Esophagus squamous epithelium (tissue), 5 donors: Measurements from ENCODE around the gene MMP27. TPM values are rescaled to one million over a fixed set of nuclear protein-coding genes. Genes with fewer than 3 reads are reported as not detected.

Source experiments
- DNase-seq: peaks from one replicate; lab custom pipeline; 2025; lab: John Stamatoyannopoulos, UW
- H3K27ac ChIP-seq, 4 donors: fragments of 200-600 bp; sonication (generic); one replicate each; pipeline ENCODE4 v1.5.1; 2016 to 2019; ENCODE audit warnings: mild to moderate bottlenecking in 1 of 4
- H3K27me3 ChIP-seq, 4 donors: fragments of 200-600 bp; sonication (generic); 1 replicate in 3 of 4; 2 replicates in 1 of 4; pipeline versions ENCODE4 v1.5.1 to v1.6.0; 2017 to 2021; ENCODE audit warnings: antibody characterized with exemption in 1 of 4
- H3K36me3 ChIP-seq, 3 donors: fragments of 200-600 bp; sonication (generic); one replicate each; pipeline ENCODE4 v1.5.1; 2016 to 2019
- H3K4me1 ChIP-seq, 3 donors: fragments of 200-600 bp; sonication (generic); one replicate each; pipeline ENCODE4 v1.5.1; 2017 to 2019
- H3K4me3 ChIP-seq, 4 donors: fragments of 200-600 bp; sonication (generic); 1 replicate in 3 of 4; 2 replicates in 1 of 4; pipeline ENCODE4 v1.5.1; 2016 to 2019; ENCODE audit warnings: mild to moderate bottlenecking in 2 of 4, moderate library complexity in 1 of 4
- H3K9me3 ChIP-seq, 3 donors: fragments of 200-600 bp; sonication (generic); one replicate each; pipeline ENCODE4 v1.5.1; 2016 to 2019
- CTCF ChIP-seq, 6 experiments: fragments of 450-650 bp in 4 of 6; fragments of 200-600 bp in 2 of 6; sonication (generic) in 2 of 6; IDR thresholded peaks; one replicate each; pipeline ENCODE4 v1.5.1; 2016 to 2019; ENCODE audit warnings: antibody characterized with exemption in 6 of 6, mild to moderate bottlenecking in 4 of 6, moderate library complexity in 4 of 6
- POLR2A ChIP-seq, 4 donors: fragments of 450-650 bp; IDR thresholded peaks; one replicate each; pipeline ENCODE4 v1.6.1; 2017; ENCODE audit warnings: antibody characterized with exemption in 4 of 4, mild to moderate bottlenecking in 4 of 4, moderate library complexity in 3 of 4
- WGBS, 2 donors: methylation state at CpG; one replicate each; pipeline ENCODE4 v1.1.5; 2018; 5-methylcytosine and 5-hydroxymethylcytosine counted together
- intact Hi-C: fragments of 100-400 bp; cut with DNase I; formaldehyde crosslinking; loops from one replicate; pipeline ENCODE4 v1.15.0; 2022
- total RNA-seq, 4 donors: library from RNA; depleted of rRNA; stranded (reverse); fragments of >200 nt; gene quantifications; one replicate each; pipeline ENCODE4 v1.1.0, GENCODE V29; 2016
- donor health status: DM: yes; HTN: yes; CAD: no.

Gene MMP27
- total RNA-seq, 4 donors from 2014 or later, result 0.19 TPM; not detected in 3

- intact Hi-C loops, result no loop called here
Observed at GRCh38 chr11:102724904-102725500, 19.4 kb upstream of the MMP27 start, which contains the start of gene MMP8. TSS of gene MMP8 (minus strand) at chr11:102724954. CDS start at chr11:102724855, 99 bp downstream.

GRCh38 chr11:102722821-102723220 is 17.3 kb upstream of the MMP27 start:
- Histone ChIP-seq H3K36me3 (no peaks in the 10 kb centered on the region), H3K27me3 (no peaks in the 10 kb centered on the region), H3K4me3 (no peak overlapping the region), H3K4me1 (no peaks in the 10 kb centered on the region), H3K27ac (no peak overlapping the region), H3K9me3 (no peaks in the 10 kb centered on the region)
- no peak for TF ChIP-seq POLR2A (IDR thresholded peaks at IDR 0.05)
- no peak for TF ChIP-seq CTCF (IDR thresholded peaks at IDR 0.05)
- intact Hi-C loops, result no loop called here
- DNase-seq, result no peak

More at GRCh38 chr11:102724904-102725500, 19.4 kb upstream of the MMP27 start, which contains the start of gene MMP8:
- Histone ChIP-seq H3K4me1 (no peaks in the 10 kb centered on the region), H3K27me3 (no peaks in the 10 kb centered on the region), H3K9me3 (no peaks in the 10 kb centered on the region), H3K27ac (no peak within 1 kb of the TSS), H3K36me3 (no peaks in the 10 kb centered on the region), H3K4me3 (no peak within 1 kb of the TSS)
- DNase-seq, result no peak
- TF ChIP-seq POLR2A (IDR thresholded peaks at IDR 0.05) (no peak), CTCF (IDR thresholded peaks at IDR 0.05) (no peak)
- 36 to 54% methylated on average over 2 of the region's 2 CpGs for WGBS, 2 donors

GRCh38 chr11:102719620-102720277 is 14.2 kb upstream of the MMP27 start:
- intact Hi-C loops, result no loop called here
- 31 to 47% methylated on average over 4 of the region's 4 CpGs for WGBS, 2 donors
- Histone ChIP-seq H3K4me3 (no peak overlapping the region), H3K4me1 (no peaks in the 10 kb centered on the region), H3K36me3 (no peaks in the 10 kb centered on the region), H3K27ac (no peak overlapping the region), H3K9me3 (no peaks in the 10 kb centered on the region), H3K27me3 (no peaks in the 10 kb centered on the region)
- TF ChIP-seq POLR2A (IDR thresholded peaks at IDR 0.05), result no peak
- TF ChIP-seq CTCF (IDR thresholded peaks at IDR 0.05), result no peak
- no peak for DNase-seq

- no peaks in the 10 kb centered on the region for H3K9me3 ChIP-seq
- no peak for TF ChIP-seq POLR2A (IDR thresholded peaks at IDR 0.05)
- H3K4me1 ChIP-seq, result no peaks in the 10 kb centered on the region
- H3K27ac ChIP-seq, result no peak overlapping the region
- no peaks in the 10 kb centered on the region for H3K36me3 ChIP-seq
- H3K27me3 ChIP-seq, result no peaks in the 10 kb centered on the region
- no peak overlapping the region for H3K4me3 ChIP-seq
- DNase-seq, result no peak
- intact Hi-C loops, result no loop called here
Observed at GRCh38 chr11:102717280-102717679, 11.7 kb upstream of the MMP27 start.

GRCh38 chr11:102716527-102716926 is 11.0 kb upstream of the MMP27 start:
- Histone ChIP-seq H3K36me3 (no peaks in the 10 kb centered on the region), H3K4me3 (no peak overlapping the region), H3K4me1 (no peaks in the 10 kb centered on the region), H3K27ac (no peak overlapping the region), H3K27me3 (no peaks in the 10 kb centered on the region), H3K9me3 (no peaks in the 10 kb centered on the region)
- TF ChIP-seq POLR2A (IDR thresholded peaks at IDR 0.05) (no peak), CTCF (IDR thresholded peaks at IDR 0.05) (no peak)
- no peak for DNase-seq
- WGBS, 2 donors, result 71 to 85% methylated on average over 1 of the region's 1 CpG
- intact Hi-C loops, result no loop called here
